ENCODE data around the gene TFCP2L1.

DNA sequence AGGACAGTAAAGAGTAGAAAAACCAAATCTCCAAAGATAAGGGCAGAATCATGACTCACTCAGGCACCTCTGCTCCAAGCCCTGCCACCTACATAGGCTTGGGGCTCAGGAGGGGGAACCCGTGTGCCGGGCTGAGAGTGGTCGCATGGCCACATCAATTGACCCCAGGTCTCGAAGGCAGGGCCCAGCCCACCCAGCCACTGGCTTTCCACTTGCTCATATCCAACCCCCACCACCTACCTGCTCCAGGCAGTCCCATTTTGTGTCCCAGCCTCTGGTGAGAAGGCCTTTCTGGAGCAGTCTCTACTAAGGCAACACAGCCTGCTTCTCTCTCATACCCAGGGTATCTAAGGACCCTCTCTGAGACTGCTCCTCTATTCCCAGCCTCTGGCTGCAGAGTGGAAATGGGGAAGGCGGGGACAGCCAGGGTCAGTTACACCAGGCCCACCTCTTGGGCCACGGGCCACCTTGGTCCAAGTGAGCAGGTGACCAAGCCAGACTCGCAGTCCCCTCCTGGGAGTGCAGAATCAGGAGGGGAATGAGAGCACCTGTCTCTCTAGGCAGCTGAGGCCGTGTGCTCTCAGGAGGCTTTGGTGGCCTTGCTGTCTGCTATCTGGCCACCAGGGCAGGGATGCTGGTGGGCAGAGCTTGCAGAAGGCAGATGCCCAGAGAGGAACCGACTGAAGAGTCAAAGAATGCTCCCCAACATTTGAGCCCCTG is 20.8 kb downstream of the TFCP2L1 start:
- no peak for TF ChIP-seq POLR2A (IDR thresholded peaks at IDR 0.05)
- TF ChIP-seq, protein P1, sequence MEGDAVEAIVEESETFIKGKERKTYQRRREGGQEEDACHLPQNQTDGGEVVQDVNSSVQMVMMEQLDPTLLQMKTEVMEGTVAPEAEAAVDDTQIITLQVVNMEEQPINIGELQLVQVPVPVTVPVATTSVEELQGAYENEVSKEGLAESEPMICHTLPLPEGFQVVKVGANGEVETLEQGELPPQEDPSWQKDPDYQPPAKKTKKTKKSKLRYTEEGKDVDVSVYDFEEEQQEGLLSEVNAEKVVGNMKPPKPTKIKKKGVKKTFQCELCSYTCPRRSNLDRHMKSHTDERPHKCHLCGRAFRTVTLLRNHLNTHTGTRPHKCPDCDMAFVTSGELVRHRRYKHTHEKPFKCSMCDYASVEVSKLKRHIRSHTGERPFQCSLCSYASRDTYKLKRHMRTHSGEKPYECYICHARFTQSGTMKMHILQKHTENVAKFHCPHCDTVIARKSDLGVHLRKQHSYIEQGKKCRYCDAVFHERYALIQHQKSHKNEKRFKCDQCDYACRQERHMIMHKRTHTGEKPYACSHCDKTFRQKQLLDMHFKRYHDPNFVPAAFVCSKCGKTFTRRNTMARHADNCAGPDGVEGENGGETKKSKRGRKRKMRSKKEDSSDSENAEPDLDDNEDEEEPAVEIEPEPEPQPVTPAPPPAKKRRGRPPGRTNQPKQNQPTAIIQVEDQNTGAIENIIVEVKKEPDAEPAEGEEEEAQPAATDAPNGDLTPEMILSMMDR (IDR thresholded peaks at IDR 0.05) = no peak
